ENCODE measurements around the gene TLN1.

DNA sequence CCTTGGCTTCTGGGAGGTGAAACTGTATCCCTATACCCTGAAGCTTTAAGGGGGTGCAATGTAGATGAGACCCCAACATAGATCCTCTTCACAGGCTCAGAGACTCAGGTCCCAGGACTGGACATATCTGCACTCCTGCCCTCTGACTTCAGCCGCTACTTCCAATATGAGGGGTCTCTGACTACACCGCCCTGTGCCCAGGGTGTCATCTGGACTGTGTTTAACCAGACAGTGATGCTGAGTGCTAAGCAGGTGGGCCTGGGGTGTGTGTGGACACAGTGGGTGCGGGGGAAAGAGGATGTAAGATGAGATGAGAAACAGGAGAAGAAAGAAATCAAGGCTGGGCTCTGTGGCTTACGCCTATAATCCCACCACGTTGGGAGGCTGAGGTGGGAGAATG lies 52.9 kb downstream of the TLN1 start:
- TF ChIP-seq, protein P1, sequence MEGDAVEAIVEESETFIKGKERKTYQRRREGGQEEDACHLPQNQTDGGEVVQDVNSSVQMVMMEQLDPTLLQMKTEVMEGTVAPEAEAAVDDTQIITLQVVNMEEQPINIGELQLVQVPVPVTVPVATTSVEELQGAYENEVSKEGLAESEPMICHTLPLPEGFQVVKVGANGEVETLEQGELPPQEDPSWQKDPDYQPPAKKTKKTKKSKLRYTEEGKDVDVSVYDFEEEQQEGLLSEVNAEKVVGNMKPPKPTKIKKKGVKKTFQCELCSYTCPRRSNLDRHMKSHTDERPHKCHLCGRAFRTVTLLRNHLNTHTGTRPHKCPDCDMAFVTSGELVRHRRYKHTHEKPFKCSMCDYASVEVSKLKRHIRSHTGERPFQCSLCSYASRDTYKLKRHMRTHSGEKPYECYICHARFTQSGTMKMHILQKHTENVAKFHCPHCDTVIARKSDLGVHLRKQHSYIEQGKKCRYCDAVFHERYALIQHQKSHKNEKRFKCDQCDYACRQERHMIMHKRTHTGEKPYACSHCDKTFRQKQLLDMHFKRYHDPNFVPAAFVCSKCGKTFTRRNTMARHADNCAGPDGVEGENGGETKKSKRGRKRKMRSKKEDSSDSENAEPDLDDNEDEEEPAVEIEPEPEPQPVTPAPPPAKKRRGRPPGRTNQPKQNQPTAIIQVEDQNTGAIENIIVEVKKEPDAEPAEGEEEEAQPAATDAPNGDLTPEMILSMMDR (IDR thresholded peaks at IDR 0.05): no peak
- TF ChIP-seq POLR2A (IDR thresholded peaks at IDR 0.05): no peak

Measured in heart left ventricle (tissue), 13 donors.